ENCODE measurements around the gene SCN9A.

- no peak for TF ChIP-seq CTCF (IDR thresholded peaks at IDR 0.05)
- TF ChIP-seq ZFX (IDR thresholded peaks at IDR 0.05; ENCODE audit: borderline replicate concordance): no peak
Observed at GRCh38 chr2:166334805-166335204, 40.9 kb downstream of the SCN9A start.

Measured in 22Rv1 (cell line).